HG03439 (cell line): Measurements from ENCODE around the gene UST.

Experiments
- ATAC-seq: cut with Tn5 transposase; IDR thresholded peaks from one replicate; pipeline ENCODE4 v1.9.1; 2021; ENCODE audit warnings: mild to moderate bottlenecking, moderate library complexity; ENCODE audit not compliant: unreplicated experiment

The UST gene

GRCh38 chr6:148746363-148747144 lies at the start of gene UST:
Gene UST (plus strand): TSS chr6:148747030. CDS start chr6:148747431, 401 bp downstream.
- ATAC-seq, result no peak

- no peak for ATAC-seq
Observed at GRCh38 chr6:148697895-148698440, 48.9 kb upstream of the UST start.

- no peak for ATAC-seq
Observed at GRCh38 chr6:148698671-148699180, 48.1 kb upstream of the UST start.

- no peak for ATAC-seq
Observed at GRCh38 chr6:148700047-148700715, 46.6 kb upstream of the UST start.

GRCh38 chr6:148700741-148701311 lies 46.0 kb upstream of the UST start:
- peak; percentile 82 for ATAC-seq

- ATAC-seq, result peak; percentile 4
Observed at GRCh38 chr6:148701375-148701774, 45.5 kb upstream of the UST start.

GRCh38 chr6:148703900-148704299 lies 42.9 kb upstream of the UST start:
- no peak for ATAC-seq

- ATAC-seq, result no peak
Observed at GRCh38 chr6:148704400-148705246, 42.2 kb upstream of the UST start.

- no peak for ATAC-seq
Observed at GRCh38 chr6:148708707-148709106, 38.1 kb upstream of the UST start.

GRCh38 chr6:148709577-148709976 lies 37.3 kb upstream of the UST start:
- no peak for ATAC-seq

- ATAC-seq, result no peak
Observed at GRCh38 chr6:148711833-148712654, 34.8 kb upstream of the UST start.

- ATAC-seq, result no peak
Observed at GRCh38 chr6:148713033-148713738, 33.6 kb upstream of the UST start.

- ATAC-seq, result no peak
Observed at GRCh38 chr6:148713921-148714320, 32.9 kb upstream of the UST start.

- no peak for ATAC-seq
Observed at GRCh38 chr6:148716811-148717210, 30.0 kb upstream of the UST start.

- ATAC-seq, result no peak
Observed at GRCh38 chr6:148720406-148720805, 26.4 kb upstream of the UST start.

- no peak for ATAC-seq
Observed at GRCh38 chr6:148720897-148721296, 25.9 kb upstream of the UST start.

GRCh38 chr6:148723484-148723883 lies 23.3 kb upstream of the UST start:
- ATAC-seq, result no peak

- no peak for ATAC-seq
Observed at GRCh38 chr6:148724428-148724827, 22.4 kb upstream of the UST start.

GRCh38 chr6:148727104-148727503 lies 19.7 kb upstream of the UST start:
- no peak for ATAC-seq
